H9 (cell line): Measurements from ENCODE around the gene CCDC9B. TPM values are rescaled to one million over a fixed set of nuclear protein-coding genes. Genes with fewer than 3 reads are reported as not detected.

Experiments used
- DNase-seq: peaks from one replicate; pipeline ENCODE4 v3.0.0-alpha.2; 2017
- H2AFZ ChIP-seq: one replicate; pipeline ENCODE4 v1.6.1; 2013; ENCODE audit warnings: mild to moderate bottlenecking, low read length, control low read depth, moderate library complexity
- H2AK5ac ChIP-seq: 2 replicates; pipeline ENCODE4 v1.6.1; 2013; ENCODE audit warnings: low read length, control low read depth, mixed read lengths; ENCODE audit not compliant: insufficient read length
- H2BK120ac ChIP-seq: one replicate; pipeline ENCODE4 v1.6.1; 2013; ENCODE audit warnings: low read depth, mild to moderate bottlenecking, low read length, control low read depth, inconsistent platforms; ENCODE audit not compliant: poor library complexity, severe bottlenecking
- H2BK12ac ChIP-seq: 2 replicates; pipeline ENCODE4 v1.6.1; 2013; ENCODE audit warnings: low read length, control low read depth, mixed read lengths, low read depth; ENCODE audit not compliant: insufficient read length
- H2BK15ac ChIP-seq: 2 replicates; pipeline ENCODE4 v1.6.1; 2013; ENCODE audit warnings: low read depth, low read length, control low read depth
- H2BK20ac ChIP-seq: one replicate; pipeline ENCODE4 v1.6.1; 2013; ENCODE audit warnings: low read depth, mild to moderate bottlenecking, low read length, control low read depth, inconsistent platforms; ENCODE audit not compliant: poor library complexity, severe bottlenecking
- H2BK5ac ChIP-seq: 2 replicates; pipeline ENCODE4 v1.6.1; 2013; ENCODE audit warnings: low read length, control low read depth, mixed read lengths; ENCODE audit not compliant: insufficient read length
- H3K14ac ChIP-seq: 2 replicates; pipeline ENCODE4 v1.6.1; 2013; ENCODE audit warnings: low read length, control low read depth; ENCODE audit not compliant: insufficient read depth
- H3K18ac ChIP-seq: 2 replicates; pipeline ENCODE4 v1.6.1; 2013; ENCODE audit warnings: low read depth, mild to moderate bottlenecking, mixed read lengths, low read length, control low read depth; ENCODE audit not compliant: insufficient read length
- H3K23ac ChIP-seq: 2 replicates; pipeline ENCODE4 v1.6.1; 2013; ENCODE audit warnings: low read length, control low read depth, mixed read lengths, low read depth; ENCODE audit not compliant: insufficient read length
- H3K23me2 ChIP-seq: 2 replicates; pipeline ENCODE4 v1.6.1; 2013; ENCODE audit warnings: low read depth, mild to moderate bottlenecking, mixed read lengths, low read length, control low read depth; ENCODE audit not compliant: insufficient read length, poor library complexity, severe bottlenecking
- H3K27ac ChIP-seq: 2 replicates; pipeline ENCODE4 v1.5.1; 2013; ENCODE audit warnings: low read length, control low read depth, mixed read lengths, low read depth; ENCODE audit not compliant: insufficient read length
- H3K27me3 ChIP-seq: 2 replicates; pipeline ENCODE4 v1.6.1; 2013; ENCODE audit warnings: low read length, control low read depth, inconsistent platforms; ENCODE audit not compliant: insufficient read depth
- H3K4ac ChIP-seq: 2 replicates; pipeline ENCODE4 v1.6.1; 2013; ENCODE audit warnings: low read depth, mild to moderate bottlenecking, control low read depth, inconsistent platforms, low read length, moderate library complexity
- H3K4me1 ChIP-seq: 2 replicates; pipeline ENCODE4 v1.6.1; 2013; ENCODE audit warnings: low read length, control low read depth, inconsistent platforms; ENCODE audit not compliant: insufficient read depth
- H3K4me2 ChIP-seq: 2 replicates; pipeline ENCODE4 v1.6.1; 2013; ENCODE audit warnings: low read length, control low read depth, mixed read lengths; ENCODE audit not compliant: insufficient read length, insufficient read depth
- H3K56ac ChIP-seq: 2 replicates; pipeline ENCODE4 v1.6.1; 2013; ENCODE audit warnings: low read depth, mild to moderate bottlenecking, mixed read lengths, low read length, control low read depth; ENCODE audit not compliant: insufficient read length
- H3K79me1 ChIP-seq: 2 replicates; pipeline ENCODE4 v1.6.1; 2013; ENCODE audit warnings: low read depth, mild to moderate bottlenecking, moderate library complexity, low read length, control low read depth, inconsistent platforms; ENCODE audit not compliant: insufficient read depth, poor library complexity, severe bottlenecking
- H3K79me2 ChIP-seq: 2 replicates; pipeline ENCODE4 v1.6.1; 2013; ENCODE audit warnings: low read length, control low read depth, inconsistent platforms; ENCODE audit not compliant: insufficient read depth
- H3K9ac ChIP-seq: 2 replicates; pipeline ENCODE4 v1.6.1; 2013; ENCODE audit warnings: low read length, control low read depth, mixed read lengths; ENCODE audit not compliant: insufficient read length; ENCODE audit errors: extremely low read depth
- H3K9me3 ChIP-seq: one replicate; pipeline ENCODE4 v1.6.1; 2013; ENCODE audit warnings: low read depth, low read length, inconsistent platforms; ENCODE audit not compliant: control insufficient read depth
- H3T11ph ChIP-seq: one replicate; pipeline ENCODE4 v1.6.1; 2013; ENCODE audit warnings: mild to moderate bottlenecking, low read length, control low read depth, inconsistent platforms
- H4K20me1 ChIP-seq: one replicate; pipeline ENCODE4 v1.6.1; 2013; ENCODE audit not compliant: control insufficient read depth, insufficient read length, insufficient read depth
- H4K5ac ChIP-seq: 2 replicates; pipeline ENCODE4 v1.6.1; 2013; ENCODE audit warnings: low read depth, mild to moderate bottlenecking, mixed read lengths, low read length, control low read depth; ENCODE audit not compliant: insufficient read length
- H4K8ac ChIP-seq: replicated peaks from 2 replicates; pipeline ENCODE4 v1.6.1; 2013; ENCODE audit warnings: low read length, control low read depth, mixed read lengths, low read depth; ENCODE audit not compliant: insufficient read length
- H4K91ac ChIP-seq: 2 replicates; pipeline ENCODE4 v1.6.1; 2013; ENCODE audit warnings: low read depth, mild to moderate bottlenecking, moderate library complexity, mixed read lengths, low read length, control low read depth; ENCODE audit not compliant: insufficient read length
- H3K27ac Mint-ChIP-seq, 3 experiments: 2 replicates in 2 of 3; 3 replicates in 1 of 3; pipeline ENCODE4 v1.8.0; 2020 to 2021; ENCODE audit warnings: mixed read lengths in 3 of 3, mild to moderate bottlenecking in 1 of 3, moderate library complexity in 1 of 3
- H3K27me3 Mint-ChIP-seq: 2 replicates; pipeline ENCODE4 v1.8.0; 2021; ENCODE audit warnings: low read depth, mild to moderate bottlenecking, moderate library complexity, mixed read lengths
- H3K36me3 Mint-ChIP-seq, 3 experiments: 2 replicates in 2 of 3; 3 replicates in 1 of 3; pipeline ENCODE4 v1.8.0; 2020 to 2021; ENCODE audit warnings: low read depth in 3 of 3, mixed read lengths in 3 of 3; ENCODE audit not compliant: insufficient read depth in 1 of 3
- H3K4me1 Mint-ChIP-seq, 2 experiments: 2 replicates each; pipeline ENCODE4 v1.8.0; 2020; ENCODE audit warnings: mixed read lengths in 2 of 2
- H3K4me3 Mint-ChIP-seq, 2 experiments: 2 replicates in 1 of 2; 3 replicates in 1 of 2; pipeline ENCODE4 v1.8.0; 2020 to 2021; ENCODE audit warnings: mild to moderate bottlenecking in 2 of 2, mixed read lengths in 2 of 2, moderate library complexity in 1 of 2
- H3K9me3 Mint-ChIP-seq, 2 experiments: 2 replicates in 1 of 2; 3 replicates in 1 of 2; pipeline ENCODE4 v1.8.0; 2020; ENCODE audit warnings: mild to moderate bottlenecking in 2 of 2, mixed read lengths in 2 of 2, moderate library complexity in 1 of 2
- WGBS: extraction: QIAGEN DNeasy Blood & Tissue Kit; methylation state at CpG from one replicate; pipeline ENCODE4 v1.1.7; 2013; ENCODE audit warnings: missing lambda C conversion rate, low lambda C conversion rate, mixed read lengths; ENCODE audit not compliant: insufficient read length; ENCODE audit errors: extremely low coverage; 5-methylcytosine and 5-hydroxymethylcytosine counted together
- total RNA-seq: library from RNA; stranded (reverse); gene quantifications from 2 replicates; pipeline ENCODE4 v1.2.1, GENCODE V29; 2021
- TF ChIP-seq, protein P1 (sequence below): fragments of 200-600 bp; sonication (generic); conservative IDR thresholded peaks from 3 replicates; pipeline ENCODE4 v1.8.0; 2021; ENCODE audit warnings: antibody characterized with exemption, mild to moderate bottlenecking

Gene CCDC9B
- total RNA-seq, 1 experiment from 2014 or later, result 0.48 TPM

- H3K27me3 Mint-ChIP-seq, result peaks cover 52% of the 10 kb centered on the region
- H3K36me3 Mint-ChIP-seq, result no peaks in the 10 kb centered on the region
- H2BK5ac ChIP-seq, result no peak overlapping the region
- H3K9ac ChIP-seq, result no peak overlapping the region
- no peak overlapping the region for H2BK15ac ChIP-seq
- no peak overlapping the region for H2AFZ ChIP-seq
- H3K27ac ChIP-seq, result no peak overlapping the region
- no peaks in the 10 kb centered on the region for H3K79me1 ChIP-seq
- no peak overlapping the region for H2BK120ac ChIP-seq
- TF ChIP-seq, protein P1, sequence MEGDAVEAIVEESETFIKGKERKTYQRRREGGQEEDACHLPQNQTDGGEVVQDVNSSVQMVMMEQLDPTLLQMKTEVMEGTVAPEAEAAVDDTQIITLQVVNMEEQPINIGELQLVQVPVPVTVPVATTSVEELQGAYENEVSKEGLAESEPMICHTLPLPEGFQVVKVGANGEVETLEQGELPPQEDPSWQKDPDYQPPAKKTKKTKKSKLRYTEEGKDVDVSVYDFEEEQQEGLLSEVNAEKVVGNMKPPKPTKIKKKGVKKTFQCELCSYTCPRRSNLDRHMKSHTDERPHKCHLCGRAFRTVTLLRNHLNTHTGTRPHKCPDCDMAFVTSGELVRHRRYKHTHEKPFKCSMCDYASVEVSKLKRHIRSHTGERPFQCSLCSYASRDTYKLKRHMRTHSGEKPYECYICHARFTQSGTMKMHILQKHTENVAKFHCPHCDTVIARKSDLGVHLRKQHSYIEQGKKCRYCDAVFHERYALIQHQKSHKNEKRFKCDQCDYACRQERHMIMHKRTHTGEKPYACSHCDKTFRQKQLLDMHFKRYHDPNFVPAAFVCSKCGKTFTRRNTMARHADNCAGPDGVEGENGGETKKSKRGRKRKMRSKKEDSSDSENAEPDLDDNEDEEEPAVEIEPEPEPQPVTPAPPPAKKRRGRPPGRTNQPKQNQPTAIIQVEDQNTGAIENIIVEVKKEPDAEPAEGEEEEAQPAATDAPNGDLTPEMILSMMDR, result peak; percentile 86
- no peak overlapping the region for H2BK20ac ChIP-seq
- H4K20me1 ChIP-seq, result no peaks in the 10 kb centered on the region
- no peak overlapping the region for H3K56ac ChIP-seq
- no peaks in the 10 kb centered on the region; the same call in 1 of the 2 replicates for H3K27me3 ChIP-seq
- H3K14ac ChIP-seq, result no peak overlapping the region
- peak overlapping the region; percentile 12 for H3K18ac ChIP-seq
- H3K79me2 ChIP-seq, result no peaks in the 10 kb centered on the region
- WGBS, result no CpG with 5 or more reads among the region's 91 CpGs
- no peak overlapping the region for H2BK12ac ChIP-seq
- H2AK5ac ChIP-seq, result no peak overlapping the region
- no peaks in the 10 kb centered on the region for H3K9me3 ChIP-seq
- no peak overlapping the region for H3T11ph ChIP-seq
- H3K4ac ChIP-seq, result no peak overlapping the region
- peaks cover 0 to 2% of the 10 kb centered on the region in 2 experiments; a peak in 1 of 5 replicates for H3K9me3 Mint-ChIP-seq
- H4K5ac ChIP-seq, result no peak overlapping the region
- DNase-seq, result peak; percentile 95
- H3K23ac ChIP-seq, result no peak overlapping the region
- peaks cover 20 to 24% of the 10 kb centered on the region in 2 experiments for H3K4me1 Mint-ChIP-seq
- peak overlapping the region; percentile 1 for H3K4me2 ChIP-seq
- H3K4me3 Mint-ChIP-seq, result peak overlapping the region; percentile 32 to 43; a peak in 4 of 5 replicates
- H4K8ac ChIP-seq, result no peak overlapping the region
- H3K27ac Mint-ChIP-seq, result no peak overlapping the region
- H4K91ac ChIP-seq, result no peak overlapping the region
- peaks cover 4% of the 10 kb centered on the region; the same call in 1 of the 2 replicates for H3K4me1 ChIP-seq
- H3K23me2 ChIP-seq, result no peaks in the 10 kb centered on the region
Observed at GRCh38 chr15:40367686-40368611, 27.2 kb upstream of the CCDC9B start.
